A549 (cell line): ENCODE data around the gene CDH16. TPM values are rescaled to one million over a fixed set of nuclear protein-coding genes. Genes with fewer than 3 reads are reported as not detected.

Experiments used
- ATAC-seq, 2 experiments: fragments of 200-7000 bp in 1 of 2; fragments of >200 bp in 1 of 2; cut with Nextera tagmentation in 1 of 2; cut with Tn5 transposase in 1 of 2; 3 replicates each; pipeline versions ENCODE4 v1.8.0 to v1.9.1; 2018 to 2020; ENCODE audit warnings: mild to moderate bottlenecking in 1 of 2, moderate library complexity in 1 of 2
- CTCF ChIA-PET: fragments of 300-600 bp; sonication (Branson Sonifier 250); formaldehyde crosslinking; extraction: SDS; loops from one replicate; lab custom pipeline; 2021; ENCODE audit warnings: antibody characterized with exemption, inconsistent platforms; lab: Yijun Ruan, JAX
- POLR2A ChIA-PET: fragments of 350-600 bp; formaldehyde crosslinking; extraction: SDS; loops from one replicate; lab custom pipeline; 2021; ENCODE audit warnings: antibody characterized with exemption, inconsistent platforms; lab: Yijun Ruan, JAX
- DNase-seq, 2 experiments: peaks; one replicate each; pipeline versions ENCODE4 v3.0.0 to v3.0.0-alpha.2; 2011 to 2016; ENCODE audit warnings: low read depth in 1 of 2, low spot score in 1 of 2
- FAIRE-seq: peaks from 2 replicates; lab custom pipeline; 2011; peaks lifted over from hg19 to GRCh38; lab: Jason Lieb, UNC
- H3K27ac ChIP-seq, 2 experiments: fragments of >200 bp; sonication (Bioruptor Twin); formaldehyde crosslinking; 3 replicates each; pipeline ENCODE4 v1.5.1; 2016 to 2017
- H3K4me1 ChIP-seq: fragments of >200 bp; sonication (Bioruptor Twin); formaldehyde crosslinking; 3 replicates; pipeline ENCODE4 v1.6.1; 2016
- H3K4me2 ChIP-seq: fragments of >200 bp; sonication (Bioruptor Twin); formaldehyde crosslinking; 3 replicates; pipeline ENCODE4 v1.6.1; 2016
- H3K4me3 ChIP-seq: fragments of >200 bp; sonication (Bioruptor Twin); formaldehyde crosslinking; 3 replicates; pipeline ENCODE4 v1.5.1; 2016
- H3K9me3 ChIP-seq: fragments of >200 bp; sonication (Bioruptor Twin); formaldehyde crosslinking; 3 replicates; pipeline ENCODE4 v1.6.1; 2016
- BCL3 ChIP-seq: fragments of >200 bp; sonication (Bioruptor Twin); formaldehyde crosslinking; IDR thresholded peaks from 3 replicates; pipeline ENCODE4 v1.6.1; 2016
- CBX8 ChIP-seq: fragments of 200-600 bp; sonication (generic); IDR thresholded peaks from 2 replicates; pipeline ENCODE4 v1.6.1; 2016
- CHD4 ChIP-seq: fragments of 200-600 bp; sonication (generic); IDR thresholded peaks from 2 replicates; pipeline ENCODE4 v1.6.1; 2016; ENCODE audit warnings: antibody characterized with exemption, mild to moderate bottlenecking, borderline replicate concordance
- CTCF ChIP-seq: fragments of >200 bp; sonication (Bioruptor Twin); formaldehyde crosslinking; IDR thresholded peaks from 3 replicates; pipeline ENCODE4 v1.5.1; 2016
- EHF ChIP-seq: fragments of 250-450 bp; sonication (Bioruptor Pico); IDR thresholded peaks from 2 replicates; pipeline ENCODE4 v1.5.0; 2020; ENCODE audit warnings: mild to moderate bottlenecking
- ELK1 ChIP-seq: fragments of 150-350 bp; IDR thresholded peaks from 2 replicates; pipeline ENCODE4 v1.6.1; 2014; ENCODE audit warnings: low read depth, mild to moderate bottlenecking, low read length
- EP300 ChIP-seq, 2 experiments: fragments of >200 bp; sonication (Bioruptor Twin); formaldehyde crosslinking; IDR thresholded peaks; 2 replicates in 1 of 2; 3 replicates in 1 of 2; pipeline ENCODE4 v1.6.1; 2016 to 2017
- FOSL2 ChIP-seq, 2 experiments: fragments of 450-650 bp in 1 of 2; fragments of >200 bp in 1 of 2; sonication (Bioruptor Twin) in 1 of 2; formaldehyde crosslinking; IDR thresholded peaks; 2 replicates each; pipeline versions ENCODE4 v1.5.0 to v1.6.1; 2016 to 2020; ENCODE audit warnings: mild to moderate bottlenecking in 1 of 2, moderate library complexity in 1 of 2
- GATA3 ChIP-seq: IDR thresholded peaks from 2 replicates; pipeline ENCODE4 v1.6.1; 2012; ENCODE audit warnings: borderline replicate concordance
- HEYL ChIP-seq: fragments of 250-450 bp; sonication (Bioruptor Pico); IDR thresholded peaks from 2 replicates; pipeline ENCODE4 v1.8.0; 2021; ENCODE audit warnings: mild to moderate bottlenecking, moderate library complexity
- HOXA7 ChIP-seq: fragments of 250-450 bp; sonication (Bioruptor Pico); IDR thresholded peaks from 2 replicates; pipeline ENCODE4 v1.5.0; 2020; ENCODE audit warnings: mild to moderate bottlenecking, moderate library complexity
- KDM1A ChIP-seq: fragments of 200-600 bp; sonication (generic); IDR thresholded peaks from 2 replicates; pipeline ENCODE4 v1.6.1; 2016; ENCODE audit warnings: low read depth, mild to moderate bottlenecking
- MAX ChIP-seq: IDR thresholded peaks from 2 replicates; pipeline ENCODE4 v1.6.1; 2012
- MYC ChIP-seq: IDR thresholded peaks from 2 replicates; pipeline ENCODE4 v1.6.1; 2012; ENCODE audit warnings: mild to moderate bottlenecking, inconsistent platforms, low read length, improper control_type of control experiment, borderline replicate concordance
- NFE2L2 ChIP-seq: fragments of 150-350 bp; conservative IDR thresholded peaks from 2 replicates; pipeline ENCODE4 v1.6.1; 2014; ENCODE audit warnings: low read length
- POLR2A ChIP-seq: IDR thresholded peaks from 2 replicates; pipeline ENCODE4 v1.6.1; 2012; ENCODE audit warnings: mild to moderate bottlenecking, low read length
- POLR2AphosphoS2 ChIP-seq: conservative IDR thresholded peaks from 2 replicates; pipeline ENCODE4 v1.6.1; 2012; ENCODE audit warnings: low read length, improper control_type of control experiment, inconsistent platforms
- RCOR1 ChIP-seq: fragments of 150-350 bp; IDR thresholded peaks from 2 replicates; pipeline ENCODE4 v1.6.1; 2014; ENCODE audit warnings: antibody characterized with exemption, low read length, low read depth
- REST ChIP-seq: fragments of 200-600 bp; sonication (generic); IDR thresholded peaks from 2 replicates; pipeline ENCODE4 v1.6.1; 2016; ENCODE audit warnings: antibody characterized with exemption, mild to moderate bottlenecking, moderate library complexity
- RFX5 ChIP-seq: fragments of 450-650 bp; IDR thresholded peaks from 2 replicates; pipeline ENCODE4 v1.7.1; 2014; ENCODE audit warnings: antibody characterized with exemption, mild to moderate bottlenecking, moderate library complexity
- USF2 ChIP-seq: fragments of 450-650 bp; IDR thresholded peaks from 2 replicates; pipeline ENCODE4 v1.6.1; 2014; ENCODE audit warnings: antibody characterized with exemption
- ZC3H11A ChIP-seq: fragments of 450-650 bp; IDR thresholded peaks from 2 replicates; pipeline ENCODE4 v1.6.1; 2014; ENCODE audit warnings: antibody characterized with exemption, mild to moderate bottlenecking
- ZFP36 ChIP-seq: fragments of 450-650 bp; IDR thresholded peaks from 2 replicates; pipeline ENCODE4 v1.6.1; 2014; ENCODE audit warnings: borderline replicate concordance; ENCODE audit not compliant: partially characterized antibody
- ZNF302 ChIP-seq: fragments of 250-450 bp; sonication (Bioruptor Pico); IDR thresholded peaks from 2 replicates; pipeline ENCODE4 v1.9.0; 2021; ENCODE audit warnings: inconsistent platforms, mild to moderate bottlenecking, moderate library complexity
- WGBS: methylation state at CpG from one replicate; pipeline ENCODE4 v1.1.6; 2017; ENCODE audit errors: missing lambda C conversion rate; 5-methylcytosine and 5-hydroxymethylcytosine counted together
- polyA plus RNA-seq, 4 experiments: library from polyadenylated mRNA; depleted of rRNA in 3 of 4; stranded (reverse); fragments of >200 nt; fragmentation: RNase III in 1 of 4; extraction: RNeasy Plus Mini Kit Qiagen cat#74134 plus additional on column Dnase treatment in 1 of 4; gene quantifications; 2 replicates in 3 of 4; 3 replicates in 1 of 4; pipeline ENCODE4 v1.2.3, GENCODE V29; 2011 to 2017

CDH16 gene
- polyA plus RNA-seq, 2 of the 4 experiments (the other 2 are of a cell fraction): 0.18 to 0.25 TPM

- H3K4me1 ChIP-seq: 0 out of 3 replicates have a peak, but pooled peaks cover 4% of the 10 kb centered on the region
- WGBS: 95% methylated on average over 5 of the region's 5 CpGs
- no peak overlapping the region for H3K4me3 ChIP-seq
- H3K4me2 ChIP-seq: no peak overlapping the region
- POLR2A ChIA-PET: no interaction called here
- TF ChIP-seq NFE2L2: no peak
- no peak for TF ChIP-seq FOSL2 (IDR thresholded peaks at IDR 0.05)
- TF ChIP-seq FOSL2 (CRISPR knock-in tag; IDR thresholded peaks at IDR 0.05): no peak
- no peak for TF ChIP-seq POLR2A
- TF ChIP-seq HOXA7: no peak
- no peak for TF ChIP-seq ELK1
- no peak for TF ChIP-seq ZC3H11A
- TF ChIP-seq REST: no peak
- no peak for TF ChIP-seq CBX8
- TF ChIP-seq USF2: no peak
- no peak for TF ChIP-seq EHF (CRISPR knock-in tag)
- no peak for TF ChIP-seq BCL3
- TF ChIP-seq KDM1A: no peak
- H3K27ac ChIP-seq: no peak overlapping the region
- DNase-seq: no peak
- no peak for ATAC-seq
- CTCF ChIA-PET: interaction anchor here (0.9 to 3.4 kb wide), 9 partner anchors 11 to 242 kb away, joined by 3 to 20 read pairs (median 8); partner anchors contain the start of gene CES3
- no peak for FAIRE-seq
- H3K9me3 ChIP-seq: no peaks in the 10 kb centered on the region
Measured at GRCh38 chr16:66942981-66943380, 24.3 kb upstream of the CDH16 start.

GRCh38 chr16:66940236-66940635 lies 21.6 kb upstream of the CDH16 start:
- H3K4me3 ChIP-seq: no peak overlapping the region
- DNase-seq (no peak), ATAC-seq (no peak), FAIRE-seq (no peak)
- H3K9me3 ChIP-seq: no peaks in the 10 kb centered on the region
- ChIA-PET POLR2A (no interaction called here), CTCF (interaction anchor here (1.2 to 4.0 kb wide), 5 partner anchors 14 to 245 kb away, joined by 3 to 31 read pairs (median 7); no protein-coding TSS in a partner anchor)
- no peak overlapping the region for H3K27ac ChIP-seq
- TF ChIP-seq MYC: no peak
- no peak for TF ChIP-seq CBX8
- TF ChIP-seq EP300 (IDR thresholded peaks at IDR 0.05): no peak
- TF ChIP-seq GATA3: no peak
- no peak for TF ChIP-seq RCOR1
- 95% methylated on average over 14 of the region's 16 CpGs for WGBS
- no peak overlapping the region for H3K4me2 ChIP-seq
- peaks cover 12% of the 10 kb centered on the region; the same call in 2 of the 3 replicates for H3K4me1 ChIP-seq

GRCh38 chr16:66939366-66939765 lies 20.7 kb upstream of the CDH16 start:
- ChIA-PET CTCF (interaction anchor here (1.0 to 4.0 kb wide), 7 partner anchors 8 to 245 kb away, joined by 3 to 31 read pairs (median 7); no protein-coding TSS in a partner anchor), POLR2A (no interaction called here)
- Histone ChIP-seq H3K4me1 (peaks cover 13% of the 10 kb centered on the region; the same call in 2 of the 3 replicates), H3K9me3 (no peaks in the 10 kb centered on the region), H3K27ac (no peak overlapping the region), H3K4me3 (no peak overlapping the region), H3K4me2 (no peak overlapping the region)
- no peak for FAIRE-seq
- no peak for DNase-seq
- no peak for ATAC-seq
- no peak for TF ChIP-seq POLR2AphosphoS2
- no peak for TF ChIP-seq KDM1A
- no peak for TF ChIP-seq ELK1
- TF ChIP-seq MAX: no peak
- no peak for TF ChIP-seq ZFP36
- no peak for TF ChIP-seq HEYL (CRISPR knock-in tag)
- TF ChIP-seq ZNF302: no peak
- no peak for TF ChIP-seq CTCF
- TF ChIP-seq RFX5: no peak
- no peak for TF ChIP-seq CHD4
